IMR-90 (cell line): Measurements from ENCODE around the gene ATP12A. TPM values are rescaled to one million over a fixed set of nuclear protein-coding genes. Genes with fewer than 3 reads are reported as not detected.

Experiments
- ATAC-seq: fragments of 200-7000 bp; cut with Tn5 transposase; 2 replicates; pipeline ENCODE4 v1.9.1; 2020; ENCODE audit warnings: low read depth, mild to moderate bottlenecking, moderate library complexity
- BruUV-seq: library from RNA; stranded (reverse); fragments of 400-500 nt; replicated peaks from 2 replicates; lab custom pipeline; 2021; lab: Mats Ljungman, UMichigan
- CTCF ChIA-PET: fragments of 300-600 bp; formaldehyde crosslinking; extraction: SDS; loops from one replicate; lab custom pipeline; 2021; ENCODE audit warnings: antibody characterized with exemption; lab: Yijun Ruan, JAX
- POLR2A ChIA-PET: fragments of 300-600 bp; sonication (Branson Sonifier 250); formaldehyde crosslinking; loops from one replicate; lab custom pipeline; 2022; ENCODE audit warnings: antibody characterized with exemption; ENCODE audit not compliant: unreplicated experiment; lab: Charles Lee
- DNase-seq: peaks from one replicate; pipeline ENCODE4 v3.0.0; 2013
- H2AFZ ChIP-seq: replicated peaks from 2 replicates; pipeline ENCODE3; 2013; ENCODE audit warnings: low read length, mild to moderate bottlenecking; ENCODE audit not compliant: poor library complexity
- H2AK5ac ChIP-seq: 2 replicates; pipeline ENCODE4 v1.6.1; 2013; ENCODE audit warnings: low read depth, low read length, inconsistent platforms
- H2AK9ac ChIP-seq: replicated peaks from 2 replicates; pipeline ENCODE3; 2013; ENCODE audit warnings: mild to moderate bottlenecking, low read depth, low read length, moderate library complexity; ENCODE audit not compliant: poor library complexity
- H2BK120ac ChIP-seq: 2 replicates; pipeline ENCODE4 v1.6.1; 2013; ENCODE audit warnings: low read depth, low read length, inconsistent platforms
- H2BK15ac ChIP-seq: 3 replicates; pipeline ENCODE4 v1.6.1; 2013; ENCODE audit warnings: low read depth, low read length, inconsistent platforms
- H2BK20ac ChIP-seq: 2 replicates; pipeline ENCODE4 v1.6.1; 2013; ENCODE audit warnings: low read depth, mild to moderate bottlenecking, inconsistent platforms, low read length, moderate library complexity
- H2BK5ac ChIP-seq: 2 replicates; pipeline ENCODE4 v1.6.1; 2013; ENCODE audit warnings: mild to moderate bottlenecking, low read depth, low read length, inconsistent platforms; ENCODE audit not compliant: poor library complexity, severe bottlenecking
- H3K14ac ChIP-seq: replicated peaks from 2 replicates; pipeline ENCODE4 v1.6.1; 2013; ENCODE audit warnings: low read depth, low read length, inconsistent platforms
- H3K18ac ChIP-seq: 2 replicates; pipeline ENCODE4 v1.6.1; 2013; ENCODE audit warnings: low read depth, low read length, control low read depth
- H3K23ac ChIP-seq: 2 replicates; pipeline ENCODE4 v1.6.1; 2013; ENCODE audit warnings: low read depth, low read length, inconsistent platforms
- H3K27ac ChIP-seq: 2 replicates; pipeline ENCODE4 v1.5.1; 2013; ENCODE audit warnings: mild to moderate bottlenecking, control low read depth, low read length; ENCODE audit not compliant: insufficient read depth
- H3K27me3 ChIP-seq: 2 replicates; pipeline ENCODE4 v1.6.1; 2013; ENCODE audit warnings: low read length; ENCODE audit not compliant: control insufficient read depth, insufficient read depth
- H3K36me3 ChIP-seq: 2 replicates; pipeline ENCODE4 v1.6.1; 2013; ENCODE audit warnings: low read length, mixed read lengths; ENCODE audit not compliant: control insufficient read depth, insufficient read depth
- H3K4ac ChIP-seq: 2 replicates; pipeline ENCODE4 v1.6.1; 2013; ENCODE audit warnings: low read depth, low read length, inconsistent platforms
- H3K4me1 ChIP-seq: 2 replicates; pipeline ENCODE4 v1.6.1; 2013; ENCODE audit warnings: low read length, mixed read lengths; ENCODE audit not compliant: control insufficient read depth, insufficient read depth
- H3K4me2 ChIP-seq: 2 replicates; pipeline ENCODE4 v1.6.1; 2013; ENCODE audit warnings: low read depth, mild to moderate bottlenecking, control low read depth, low read length, moderate library complexity
- H3K4me3 ChIP-seq: 2 replicates; pipeline ENCODE4 v1.5.1; 2013; ENCODE audit warnings: low read depth, mild to moderate bottlenecking, control low read depth, low read length, moderate library complexity; ENCODE audit not compliant: insufficient read depth
- H3K56ac ChIP-seq: 2 replicates; pipeline ENCODE4 v1.6.1; 2013; ENCODE audit warnings: low read length, inconsistent platforms; ENCODE audit not compliant: insufficient read depth; ENCODE audit errors: extremely low read depth
- H3K79me1 ChIP-seq, 2 experiments: 2 replicates each; pipeline ENCODE4 v1.6.1; 2013; ENCODE audit warnings: low read length in 2 of 2, inconsistent platforms in 1 of 2, low read depth in 1 of 2
- H3K9ac ChIP-seq: 2 replicates; pipeline ENCODE4 v1.6.1; 2013; ENCODE audit warnings: low read depth, low read length, control low read depth
- H3K9me1 ChIP-seq: 2 replicates; pipeline ENCODE4 v1.6.1; 2013; ENCODE audit warnings: low read length, inconsistent platforms; ENCODE audit not compliant: insufficient read depth
- H3K9me3 ChIP-seq: 2 replicates; pipeline ENCODE4 v1.6.1; 2013; ENCODE audit warnings: low read length; ENCODE audit not compliant: control insufficient read depth, insufficient read depth
- H4K20me1 ChIP-seq: 2 replicates; pipeline ENCODE4 v1.6.1; 2013; ENCODE audit warnings: low read length, inconsistent platforms; ENCODE audit not compliant: insufficient read depth
- H4K5ac ChIP-seq: 2 replicates; pipeline ENCODE4 v1.6.1; 2013; ENCODE audit warnings: mild to moderate bottlenecking, low read depth, low read length, control low read depth
- H4K8ac ChIP-seq, 2 experiments: 2 replicates each; pipeline ENCODE4 v1.6.1; 2013; ENCODE audit warnings: low read depth in 2 of 2, low read length in 2 of 2, control low read depth in 1 of 2, inconsistent platforms in 1 of 2
- H4K91ac ChIP-seq: 2 replicates; pipeline ENCODE4 v1.6.1; 2013; ENCODE audit warnings: low read depth, low read length, inconsistent platforms; ENCODE audit not compliant: insufficient read depth
- CEBPB ChIP-seq: IDR thresholded peaks from 2 replicates; pipeline ENCODE4 v1.6.1; 2012; ENCODE audit warnings: low read depth, low read length, improper control_type of control experiment
- CHD1 ChIP-seq: IDR thresholded peaks from 2 replicates; pipeline ENCODE4 v1.6.1; 2012; ENCODE audit warnings: low read depth, low read length, improper control_type of control experiment
- FOS ChIP-seq: fragments of 150-350 bp; IDR thresholded peaks from 2 replicates; pipeline ENCODE4 v1.6.1; 2016; ENCODE audit warnings: low read depth, low read length
- NFE2L2 ChIP-seq: fragments of 150-350 bp; IDR thresholded peaks from 2 replicates; pipeline ENCODE4 v1.6.1; 2016; ENCODE audit warnings: low read depth, mild to moderate bottlenecking, low read length
- RAD21 ChIP-seq: IDR thresholded peaks from 2 replicates; pipeline ENCODE4 v1.6.1; 2012; ENCODE audit warnings: low read length, improper control_type of control experiment
- RCOR1 ChIP-seq: IDR thresholded peaks from 2 replicates; pipeline ENCODE4 v1.6.1; 2012; ENCODE audit warnings: mild to moderate bottlenecking, low read length, improper control_type of control experiment; ENCODE audit not compliant: insufficient replicate concordance
- RFX5 ChIP-seq: IDR thresholded peaks from 2 replicates; pipeline ENCODE4 v1.8.0; 2012; ENCODE audit warnings: low read depth, mild to moderate bottlenecking, low read length, moderate library complexity
- WGBS, 2 experiments: methylation state at CpG; one replicate each; pipeline versions ENCODE4 v1.1.5 to v1.1.7; 2013; ENCODE audit warnings: missing lambda C conversion rate in 2 of 2; ENCODE audit not compliant: insufficient read length in 1 of 2; ENCODE audit errors: extremely low coverage in 2 of 2; 5-methylcytosine and 5-hydroxymethylcytosine counted together
- dilution Hi-C: fragments of 300-500 bp; cut with HindIII; formaldehyde crosslinking; loops from one replicate; pipeline ENCODE4 v1.14.3; 2018; ENCODE audit warnings: low sequenced_read_pairs; ENCODE audit not compliant: unreplicated experiment
- in situ Hi-C: fragments of 300-500 bp; cut with MboI; formaldehyde crosslinking; loops from 3 replicates; pipeline ENCODE4 v1.14.3; 2019; ENCODE audit warnings: low sequenced_read_pairs, inconsistent platforms, mixed read lengths
- intact Hi-C: fragments of 100-400 bp; cut with micrococcal nuclease; formaldehyde crosslinking; loops from 2 replicates; pipeline ENCODE4 v1.10.0; 2022
- polyA plus RNA-seq, 3 experiments: library from polyadenylated mRNA; depleted of rRNA; stranded (reverse); fragments of >200 nt; gene quantifications; 2 replicates each; pipeline ENCODE4 v1.2.3, GENCODE V29; 2012; ENCODE audit warnings: low replicate concordance in 1 of 3
- total RNA-seq: library from RNA; depleted of rRNA; stranded (reverse); fragments of >200 nt; gene quantifications from 2 replicates; pipeline ENCODE4 v1.2.3, GENCODE V29; 2012
- TF ChIP-seq, protein P1 (sequence below): fragments of 150-350 bp; IDR thresholded peaks from 2 replicates; pipeline ENCODE4 v1.6.1; 2016; ENCODE audit warnings: low read depth, mild to moderate bottlenecking, low read length, moderate library complexity, borderline replicate concordance
- TF ChIP-seq, protein P2 (sequence below): conservative IDR thresholded peaks from 2 replicates; pipeline ENCODE4 v1.5.1; 2012; ENCODE audit warnings: mild to moderate bottlenecking, low read depth, low read length, improper control_type of control experiment

ATP12A gene
- total and polyA plus RNA-seq, 2 of the 4 experiments (the other 2 are of a cell fraction), result not detected

DNA sequence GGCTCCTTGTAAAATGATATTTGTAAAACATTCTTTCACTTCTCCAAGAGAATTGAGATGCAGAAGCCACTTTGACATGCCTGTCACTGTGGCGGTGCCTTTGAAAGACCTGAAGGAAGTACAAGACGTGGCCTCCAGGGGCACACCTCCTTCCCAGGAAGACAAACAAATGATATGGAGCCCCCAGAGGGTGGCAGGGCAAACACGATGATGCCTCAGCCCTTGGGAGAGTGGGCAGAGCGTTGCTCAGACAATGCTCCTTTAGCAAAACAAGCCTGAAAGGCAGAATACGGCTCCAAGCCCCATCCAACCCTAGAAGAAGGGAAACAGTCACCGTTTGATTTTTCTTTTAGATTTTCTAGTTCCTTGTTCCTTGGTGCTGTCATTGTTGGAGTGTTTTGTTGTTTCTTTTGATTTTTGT is 9.2 kb upstream of the ATP12A start:
- H3K18ac ChIP-seq, result no peak overlapping the region
- ATAC-seq (peak; percentile 15; the same call in 1 of the 2 replicates), DNase-seq (no peak)
- H3K4me2 ChIP-seq, result peak overlapping the region; percentile 33
- TF ChIP-seq RFX5, result no peak
- TF ChIP-seq RAD21, result no peak
- no peak for TF ChIP-seq RCOR1
- no peak for TF ChIP-seq NFE2L2
- no peak for TF ChIP-seq CEBPB
- TF ChIP-seq, protein P1, sequence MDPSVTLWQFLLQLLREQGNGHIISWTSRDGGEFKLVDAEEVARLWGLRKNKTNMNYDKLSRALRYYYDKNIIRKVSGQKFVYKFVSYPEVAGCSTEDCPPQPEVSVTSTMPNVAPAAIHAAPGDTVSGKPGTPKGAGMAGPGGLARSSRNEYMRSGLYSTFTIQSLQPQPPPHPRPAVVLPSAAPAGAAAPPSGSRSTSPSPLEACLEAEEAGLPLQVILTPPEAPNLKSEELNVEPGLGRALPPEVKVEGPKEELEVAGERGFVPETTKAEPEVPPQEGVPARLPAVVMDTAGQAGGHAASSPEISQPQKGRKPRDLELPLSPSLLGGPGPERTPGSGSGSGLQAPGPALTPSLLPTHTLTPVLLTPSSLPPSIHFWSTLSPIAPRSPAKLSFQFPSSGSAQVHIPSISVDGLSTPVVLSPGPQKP, result no peak
- TF ChIP-seq, protein P2, sequence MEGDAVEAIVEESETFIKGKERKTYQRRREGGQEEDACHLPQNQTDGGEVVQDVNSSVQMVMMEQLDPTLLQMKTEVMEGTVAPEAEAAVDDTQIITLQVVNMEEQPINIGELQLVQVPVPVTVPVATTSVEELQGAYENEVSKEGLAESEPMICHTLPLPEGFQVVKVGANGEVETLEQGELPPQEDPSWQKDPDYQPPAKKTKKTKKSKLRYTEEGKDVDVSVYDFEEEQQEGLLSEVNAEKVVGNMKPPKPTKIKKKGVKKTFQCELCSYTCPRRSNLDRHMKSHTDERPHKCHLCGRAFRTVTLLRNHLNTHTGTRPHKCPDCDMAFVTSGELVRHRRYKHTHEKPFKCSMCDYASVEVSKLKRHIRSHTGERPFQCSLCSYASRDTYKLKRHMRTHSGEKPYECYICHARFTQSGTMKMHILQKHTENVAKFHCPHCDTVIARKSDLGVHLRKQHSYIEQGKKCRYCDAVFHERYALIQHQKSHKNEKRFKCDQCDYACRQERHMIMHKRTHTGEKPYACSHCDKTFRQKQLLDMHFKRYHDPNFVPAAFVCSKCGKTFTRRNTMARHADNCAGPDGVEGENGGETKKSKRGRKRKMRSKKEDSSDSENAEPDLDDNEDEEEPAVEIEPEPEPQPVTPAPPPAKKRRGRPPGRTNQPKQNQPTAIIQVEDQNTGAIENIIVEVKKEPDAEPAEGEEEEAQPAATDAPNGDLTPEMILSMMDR, result 0 out of 2 replicates have a peak, but pooled peaks have one; percentile 18
- no peak for TF ChIP-seq FOS
- TF ChIP-seq CHD1, result no peak
- H4K20me1 ChIP-seq, result no peaks in the 10 kb centered on the region
- H4K8ac ChIP-seq, result no peak overlapping the region
- H3K4me3 ChIP-seq, result no peak overlapping the region
- no CpG with 5 or more reads among the region's 6 CpGs for WGBS, 2 experiments
- H4K5ac ChIP-seq, result no peak overlapping the region
- H4K91ac ChIP-seq, result no peak overlapping the region
- no peak overlapping the region for H2BK20ac ChIP-seq
- no TSS peak for BruUV-seq
- H3K27ac ChIP-seq, result no peak overlapping the region
- no peaks in the 10 kb centered on the region for H3K4me1 ChIP-seq
- H3K23ac ChIP-seq, result no peak overlapping the region
- H3K27me3 ChIP-seq, result peaks cover 13% of the 10 kb centered on the region
- ChIA-PET CTCF (no interaction called here), POLR2A (no interaction called here)
- no peak overlapping the region for H2BK120ac ChIP-seq
- in situ Hi-C loops (no loop called here), dilution Hi-C loops (no loop called here), intact Hi-C loops (loop anchor here (1.0 kb wide), 1 partner anchor 91 kb away; no protein-coding TSS in a partner anchor)
- H3K56ac ChIP-seq, result no peak overlapping the region
- peak overlapping the region; percentile 60 for H2AFZ ChIP-seq
- H3K36me3 ChIP-seq, result no peaks in the 10 kb centered on the region
- H3K4ac ChIP-seq, result no peak overlapping the region
- H2BK5ac ChIP-seq, result no peak overlapping the region
- H3K9ac ChIP-seq, result no peak overlapping the region
- H3K14ac ChIP-seq, result no peak overlapping the region
- H2AK9ac ChIP-seq, result no peak overlapping the region
- H3K9me3 ChIP-seq, result no peaks in the 10 kb centered on the region
- no peaks in the 10 kb centered on the region for H3K79me1 ChIP-seq
- H3K9me1 ChIP-seq, result no peaks in the 10 kb centered on the region
- no peak overlapping the region for H2AK5ac ChIP-seq
- no peak overlapping the region for H2BK15ac ChIP-seq
